SK-N-SH treated with all-trans-retinoic acid at 6 μM for 48 hours (cell line): Measurements from ENCODE around the gene GPR173.

Source experiments
- ATAC-seq: fragments of 200-7000 bp; cut with Tn5 transposase; 3 replicates; pipeline ENCODE4 v1.9.1; 2020; ENCODE audit warnings: mild to moderate bottlenecking, moderate library complexity
- ARNTL ChIP-seq: fragments of 450-650 bp; formaldehyde crosslinking; IDR thresholded peaks from 2 replicates; pipeline ENCODE4 v1.5.0; 2020; ENCODE audit warnings: low read depth, mild to moderate bottlenecking, moderate library complexity, borderline replicate concordance
- CREB5 ChIP-seq: fragments of 250-450 bp; sonication (Bioruptor Pico); IDR thresholded peaks from 2 replicates; pipeline ENCODE4 v1.5.1; 2020; ENCODE audit warnings: low read depth, mild to moderate bottlenecking, moderate library complexity
- CSDC2 ChIP-seq: fragments of 250-450 bp; sonication (Bioruptor Pico); IDR thresholded peaks from 2 replicates; pipeline ENCODE4 v1.5.0; 2020; ENCODE audit warnings: mild to moderate bottlenecking, moderate library complexity
- ESRRG ChIP-seq: fragments of 250-450 bp; sonication (Bioruptor Pico); IDR thresholded peaks from 2 replicates; pipeline ENCODE4 v1.6.1; 2021; ENCODE audit warnings: mild to moderate bottlenecking
- GLIS3 ChIP-seq: fragments of 250-450 bp; sonication (Bioruptor Pico); IDR thresholded peaks from 2 replicates; pipeline ENCODE4 v1.5.0; 2020; ENCODE audit warnings: mild to moderate bottlenecking, moderate library complexity
- OSR1 ChIP-seq: fragments of 250-450 bp; sonication (Bioruptor Pico); IDR thresholded peaks from 2 replicates; pipeline ENCODE4 v1.8.0; 2022; ENCODE audit warnings: moderate library complexity, mild to moderate bottlenecking, inconsistent platforms
- RARB ChIP-seq: fragments of 250-450 bp; sonication (Bioruptor Pico); IDR thresholded peaks from 2 replicates; pipeline ENCODE4 v1.8.0; 2021; ENCODE audit warnings: mild to moderate bottlenecking, moderate library complexity
- SNAI2 ChIP-seq: fragments of 250-450 bp; sonication (Bioruptor Pico); IDR thresholded peaks from 2 replicates; pipeline ENCODE4 v1.5.0; 2020; ENCODE audit warnings: mild to moderate bottlenecking, moderate library complexity
- TCF4 ChIP-seq: fragments of 250-450 bp; sonication (Bioruptor Pico); IDR thresholded peaks from 2 replicates; pipeline ENCODE4 v1.8.0; 2021; ENCODE audit warnings: mild to moderate bottlenecking, moderate library complexity, borderline replicate concordance
- TOX ChIP-seq: fragments of 250-450 bp; sonication (Bioruptor Pico); IDR thresholded peaks from 2 replicates; pipeline ENCODE4 v1.8.0; 2021; ENCODE audit warnings: mild to moderate bottlenecking, moderate library complexity, borderline replicate concordance
- ZC3H10 ChIP-seq: fragments of 250-450 bp; sonication (Bioruptor Pico); IDR thresholded peaks from 2 replicates; pipeline ENCODE4 v1.5.1; 2021; ENCODE audit warnings: mild to moderate bottlenecking, moderate library complexity
- ZFP3 ChIP-seq: fragments of 250-450 bp; sonication (Bioruptor Pico); IDR thresholded peaks from 2 replicates; pipeline ENCODE4 v1.5.0; 2020; ENCODE audit warnings: mild to moderate bottlenecking, moderate library complexity
- ZFP30 ChIP-seq: fragments of 450-650 bp; formaldehyde crosslinking; IDR thresholded peaks from 2 replicates; pipeline ENCODE4 v1.5.0; 2022; ENCODE audit warnings: mild to moderate bottlenecking, moderate library complexity
- ZNF565 ChIP-seq: fragments of 450-650 bp; formaldehyde crosslinking; conservative IDR thresholded peaks from 2 replicates; pipeline ENCODE4 v1.5.0; 2020; ENCODE audit warnings: low read depth, mild to moderate bottlenecking, moderate library complexity
- ZNF70 ChIP-seq: fragments of 450-650 bp; formaldehyde crosslinking; IDR thresholded peaks from 2 replicates; pipeline ENCODE4 v1.5.0; 2020; ENCODE audit warnings: mild to moderate bottlenecking, moderate library complexity
- TF ChIP-seq, protein P1 (sequence below): fragments of 250-450 bp; sonication (Bioruptor Pico); IDR thresholded peaks from 2 replicates; pipeline ENCODE4 v1.5.0; 2020; ENCODE audit warnings: mild to moderate bottlenecking, moderate library complexity
- TF ChIP-seq, protein P2 (sequence below): fragments of 250-450 bp; sonication (Bioruptor Pico); IDR thresholded peaks from 2 replicates; pipeline ENCODE4 v1.8.0; 2021; ENCODE audit warnings: low read depth, mild to moderate bottlenecking, moderate library complexity, borderline replicate concordance

Gene GPR173

GRCh38 chrX:53077207-53078197 is 28.9 kb downstream of the GPR173 start:
- ATAC-seq, result no peak
- TF ChIP-seq ESRRG (CRISPR knock-in tag) (no peak), CSDC2 (no peak)
- TF ChIP-seq, all 23 proteins: peak for 0

GRCh38 chrX:53078943-53079342 is 30.4 kb downstream of the GPR173 start:
- no peak for TF ChIP-seq TOX (CRISPR knock-in tag)
- no peak for TF ChIP-seq CREB5 (CRISPR knock-in tag)
- TF ChIP-seq CSDC2, result no peak
- no peak for TF ChIP-seq ZNF70 (CRISPR knock-in tag)
- no peak for TF ChIP-seq ZFP3 (CRISPR knock-in tag)
- TF ChIP-seq RARB (CRISPR knock-in tag), result no peak
- TF ChIP-seq ZFP30, result no peak
- TF ChIP-seq, protein P1, sequence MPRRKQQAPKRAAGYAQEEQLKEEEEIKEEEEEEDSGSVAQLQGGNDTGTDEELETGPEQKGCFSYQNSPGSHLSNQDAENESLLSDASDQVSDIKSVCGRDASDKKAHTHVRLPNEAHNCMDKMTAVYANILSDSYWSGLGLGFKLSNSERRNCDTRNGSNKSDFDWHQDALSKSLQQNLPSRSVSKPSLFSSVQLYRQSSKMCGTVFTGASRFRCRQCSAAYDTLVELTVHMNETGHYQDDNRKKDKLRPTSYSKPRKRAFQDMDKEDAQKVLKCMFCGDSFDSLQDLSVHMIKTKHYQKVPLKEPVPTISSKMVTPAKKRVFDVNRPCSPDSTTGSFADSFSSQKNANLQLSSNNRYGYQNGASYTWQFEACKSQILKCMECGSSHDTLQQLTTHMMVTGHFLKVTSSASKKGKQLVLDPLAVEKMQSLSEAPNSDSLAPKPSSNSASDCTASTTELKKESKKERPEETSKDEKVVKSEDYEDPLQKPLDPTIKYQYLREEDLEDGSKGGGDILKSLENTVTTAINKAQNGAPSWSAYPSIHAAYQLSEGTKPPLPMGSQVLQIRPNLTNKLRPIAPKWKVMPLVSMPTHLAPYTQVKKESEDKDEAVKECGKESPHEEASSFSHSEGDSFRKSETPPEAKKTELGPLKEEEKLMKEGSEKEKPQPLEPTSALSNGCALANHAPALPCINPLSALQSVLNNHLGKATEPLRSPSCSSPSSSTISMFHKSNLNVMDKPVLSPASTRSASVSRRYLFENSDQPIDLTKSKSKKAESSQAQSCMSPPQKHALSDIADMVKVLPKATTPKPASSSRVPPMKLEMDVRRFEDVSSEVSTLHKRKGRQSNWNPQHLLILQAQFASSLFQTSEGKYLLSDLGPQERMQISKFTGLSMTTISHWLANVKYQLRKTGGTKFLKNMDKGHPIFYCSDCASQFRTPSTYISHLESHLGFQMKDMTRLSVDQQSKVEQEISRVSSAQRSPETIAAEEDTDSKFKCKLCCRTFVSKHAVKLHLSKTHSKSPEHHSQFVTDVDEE (CRISPR knock-in tag), result no peak
- no peak for TF ChIP-seq TCF4 (CRISPR knock-in tag)
- no peak for TF ChIP-seq GLIS3 (CRISPR knock-in tag)
- no peak for TF ChIP-seq ZC3H10 (CRISPR knock-in tag)
- TF ChIP-seq SNAI2 (CRISPR knock-in tag), result no peak

GRCh38 chrX:53080628-53081580 is 32.3 kb downstream of the GPR173 start:
- TF ChIP-seq OSR1 (CRISPR knock-in tag) (no peak), TOX (CRISPR knock-in tag) (no peak), ZNF565 (CRISPR knock-in tag) (no peak), ARNTL (CRISPR knock-in tag) (no peak), CSDC2 (no peak), TCF4 (CRISPR knock-in tag) (no peak), CREB5 (CRISPR knock-in tag) (no peak)
- TF ChIP-seq, protein P1 (CRISPR knock-in tag), result no peak
- TF ChIP-seq, protein P2, sequence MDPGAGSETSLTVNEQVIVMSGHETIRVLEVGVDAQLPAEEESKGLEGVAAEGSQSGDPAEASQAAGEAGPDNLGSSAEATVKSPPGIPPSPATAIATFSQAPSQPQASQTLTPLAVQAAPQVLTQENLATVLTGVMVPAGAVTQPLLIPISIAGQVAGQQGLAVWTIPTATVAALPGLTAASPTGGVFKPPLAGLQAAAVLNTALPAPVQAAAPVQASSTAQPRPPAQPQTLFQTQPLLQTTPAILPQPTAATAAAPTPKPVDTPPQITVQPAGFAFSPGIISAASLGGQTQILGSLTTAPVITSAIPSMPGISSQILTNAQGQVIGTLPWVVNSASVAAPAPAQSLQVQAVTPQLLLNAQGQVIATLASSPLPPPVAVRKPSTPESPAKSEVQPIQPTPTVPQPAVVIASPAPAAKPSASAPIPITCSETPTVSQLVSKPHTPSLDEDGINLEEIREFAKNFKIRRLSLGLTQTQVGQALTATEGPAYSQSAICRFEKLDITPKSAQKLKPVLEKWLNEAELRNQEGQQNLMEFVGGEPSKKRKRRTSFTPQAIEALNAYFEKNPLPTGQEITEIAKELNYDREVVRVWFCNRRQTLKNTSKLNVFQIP, result no peak
- ATAC-seq, result no peak

More at GRCh38 chrX:53078943-53079342, 30.4 kb downstream of the GPR173 start:
- ATAC-seq, result no peak
